ENCODE results near the gene ALMS1. TPM values are rescaled to one million over a fixed set of nuclear protein-coding genes. Genes with fewer than 3 reads are reported as not detected.
"Not testable (repeated sequence)": the region's sequence is repeated elsewhere in the genome, so short reads cannot be mapped to it uniquely, and the experiment has no call there.

Gene ALMS1
- total RNA-seq, 1 experiment from 2014 or later = 7.4 TPM

DNA sequence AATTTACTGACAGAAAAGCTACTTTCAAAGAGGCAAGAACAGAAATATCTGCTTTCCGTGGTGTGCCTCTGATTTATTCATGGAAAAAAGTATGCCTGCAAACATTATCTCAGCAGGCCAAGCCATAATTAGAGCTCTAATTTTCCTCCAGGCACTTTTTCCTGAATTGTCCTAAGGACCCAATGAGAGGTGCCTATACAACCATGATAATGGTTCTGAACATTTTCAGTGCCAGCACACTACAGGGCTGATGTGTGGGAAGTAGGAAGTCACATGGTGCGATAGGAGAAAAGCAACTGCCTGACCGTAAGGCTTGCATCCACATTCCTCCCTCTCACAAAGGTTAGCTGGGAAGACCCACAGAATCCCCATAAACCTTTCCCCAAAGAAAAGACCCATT, 46.4 kb upstream of the ALMS1 start:
- TF ChIP-seq, protein P1, sequence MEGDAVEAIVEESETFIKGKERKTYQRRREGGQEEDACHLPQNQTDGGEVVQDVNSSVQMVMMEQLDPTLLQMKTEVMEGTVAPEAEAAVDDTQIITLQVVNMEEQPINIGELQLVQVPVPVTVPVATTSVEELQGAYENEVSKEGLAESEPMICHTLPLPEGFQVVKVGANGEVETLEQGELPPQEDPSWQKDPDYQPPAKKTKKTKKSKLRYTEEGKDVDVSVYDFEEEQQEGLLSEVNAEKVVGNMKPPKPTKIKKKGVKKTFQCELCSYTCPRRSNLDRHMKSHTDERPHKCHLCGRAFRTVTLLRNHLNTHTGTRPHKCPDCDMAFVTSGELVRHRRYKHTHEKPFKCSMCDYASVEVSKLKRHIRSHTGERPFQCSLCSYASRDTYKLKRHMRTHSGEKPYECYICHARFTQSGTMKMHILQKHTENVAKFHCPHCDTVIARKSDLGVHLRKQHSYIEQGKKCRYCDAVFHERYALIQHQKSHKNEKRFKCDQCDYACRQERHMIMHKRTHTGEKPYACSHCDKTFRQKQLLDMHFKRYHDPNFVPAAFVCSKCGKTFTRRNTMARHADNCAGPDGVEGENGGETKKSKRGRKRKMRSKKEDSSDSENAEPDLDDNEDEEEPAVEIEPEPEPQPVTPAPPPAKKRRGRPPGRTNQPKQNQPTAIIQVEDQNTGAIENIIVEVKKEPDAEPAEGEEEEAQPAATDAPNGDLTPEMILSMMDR (IDR thresholded peaks at IDR 0.05; ENCODE audit: insufficient read depth in 1 of 2, low read depth in 1 of 2, low read length in 1 of 2, severe bottlenecking in 1 of 2, unreplicated experiment in 1 of 2) = no peak
- no TSS peak for BruUV-seq (replicated peaks)
- no peaks in the 10 kb centered on the region for H3K36me3 ChIP-seq (ENCODE audit: control insufficient read depth, insufficient read depth, low read length)
- POLR2A ChIA-PET = no interaction called here
- H3K4me1 Mint-ChIP-seq (ENCODE audit: low read depth, unreplicated experiment) = no peaks in the 10 kb centered on the region
- CTCF ChIA-PET = interaction anchor here (0.5 kb wide), 1 partner anchor 11 kb away, joined by 4 read pairs; no protein-coding TSS in a partner anchor
- no peak overlapping the region for H3K4me3 ChIP-seq (ENCODE audit: low read depth, low read length)
- no peak for DNase-seq
- no peak overlapping the region for H3K4me3 Mint-ChIP-seq (ENCODE audit: unreplicated experiment)
- H3K36me3 Mint-ChIP-seq (ENCODE audit: insufficient read depth, unreplicated experiment) = no peaks in the 10 kb centered on the region
- intact Hi-C loops (cut with micrococcal nuclease; ENCODE audit: unreplicated experiment) = no loop called here
- H3K9me3 Mint-ChIP-seq (ENCODE audit: unreplicated experiment) = no peaks in the 10 kb centered on the region
- 0 out of 2 replicates have a peak, but pooled peaks cover 2% of the 10 kb centered on the region for H3K9me3 ChIP-seq
- no peak overlapping the region for H3K27ac Mint-ChIP-seq (ENCODE audit: unreplicated experiment)
- H3K27me3 Mint-ChIP-seq (ENCODE audit: insufficient read depth, unreplicated experiment) = peaks cover 3% of the 10 kb centered on the region
- H3K4me1 ChIP-seq = no peaks in the 10 kb centered on the region
- no peaks in the 10 kb centered on the region for H3K27me3 ChIP-seq (replicated peaks; ENCODE audit: control insufficient read depth, insufficient read depth, low read length)

DNA sequence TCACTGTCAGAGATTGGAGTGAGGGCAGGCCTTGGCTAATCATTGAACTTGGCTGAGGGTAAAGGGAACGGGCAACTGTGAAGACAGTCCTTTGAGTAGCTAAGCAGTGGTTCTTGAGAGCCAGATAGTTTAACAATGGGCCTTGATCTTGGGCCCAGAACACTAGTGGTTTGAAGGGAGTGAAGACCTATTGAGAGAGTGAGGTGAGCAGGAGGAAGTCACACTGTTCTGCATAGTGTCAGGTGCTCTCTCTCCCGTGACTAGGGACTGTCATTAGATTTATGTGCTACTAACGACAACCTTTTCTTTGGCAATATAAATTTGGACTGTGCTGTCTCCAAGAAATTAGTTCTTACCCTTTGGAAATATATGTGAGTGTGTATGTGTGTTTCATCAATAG, 44.6 kb upstream of the ALMS1 start:
- Mint-ChIP-seq H3K36me3 (ENCODE audit: insufficient read depth, unreplicated experiment) (no peaks in the 10 kb centered on the region), H3K4me3 (ENCODE audit: unreplicated experiment) (no peak overlapping the region), H3K9me3 (ENCODE audit: unreplicated experiment) (no peaks in the 10 kb centered on the region), H3K4me1 (ENCODE audit: low read depth, unreplicated experiment) (no peaks in the 10 kb centered on the region), H3K27ac (ENCODE audit: unreplicated experiment) (no peak overlapping the region), H3K27me3 (ENCODE audit: insufficient read depth, unreplicated experiment) (peaks cover 15% of the 10 kb centered on the region)
- Histone ChIP-seq H3K4me3 (ENCODE audit: low read depth, low read length) (no peak overlapping the region), H3K27me3 (replicated peaks; ENCODE audit: control insufficient read depth, insufficient read depth, low read length) (no peaks in the 10 kb centered on the region), H3K9me3 (0 out of 2 replicates have a peak, but pooled peaks cover 2% of the 10 kb centered on the region), H3K4me1 (no peaks in the 10 kb centered on the region), H3K36me3 (ENCODE audit: control insufficient read depth, insufficient read depth, low read length) (no peaks in the 10 kb centered on the region)
- DNase-seq = no peak
- CTCF ChIA-PET = no interaction called here
- POLR2A ChIA-PET = no interaction called here
- intact Hi-C loops (cut with micrococcal nuclease; ENCODE audit: unreplicated experiment) = no loop called here
- no TSS peak for BruUV-seq (replicated peaks)
- TF ChIP-seq, protein P1 (IDR thresholded peaks at IDR 0.05; ENCODE audit: insufficient read depth in 1 of 2, low read depth in 1 of 2, low read length in 1 of 2, severe bottlenecking in 1 of 2, unreplicated experiment in 1 of 2) = no peak

DNA sequence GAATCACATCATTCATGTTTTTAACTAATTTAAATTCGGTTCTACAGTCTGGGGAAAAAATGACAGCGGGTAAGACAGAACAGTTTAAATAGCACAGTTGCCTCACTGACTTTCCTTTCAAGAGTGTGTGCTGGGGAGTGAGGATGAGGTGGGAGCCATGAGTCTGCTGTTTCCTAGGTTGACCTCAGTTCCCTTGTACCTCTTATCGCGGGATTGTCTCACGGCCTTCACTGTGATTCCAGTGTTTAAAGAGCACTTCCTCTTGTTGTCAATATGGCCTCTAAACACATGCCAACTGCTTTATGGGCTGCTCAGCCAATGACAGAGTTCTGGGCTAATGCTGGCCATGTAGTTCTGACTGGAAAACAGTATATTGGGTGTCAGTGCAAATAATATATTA, 41.6 kb upstream of the ALMS1 start:
- Histone ChIP-seq H3K4me1 (no peaks in the 10 kb centered on the region), H3K36me3 (ENCODE audit: control insufficient read depth, insufficient read depth, low read length) (no peaks in the 10 kb centered on the region), H3K4me3 (ENCODE audit: low read depth, low read length) (no peak overlapping the region), H3K27me3 (replicated peaks; ENCODE audit: control insufficient read depth, insufficient read depth, low read length) (no peaks in the 10 kb centered on the region), H3K9me3 (no peaks in the 10 kb centered on the region)
- Mint-ChIP-seq H3K9me3 (ENCODE audit: unreplicated experiment) (no peaks in the 10 kb centered on the region), H3K36me3 (ENCODE audit: insufficient read depth, unreplicated experiment) (no peaks in the 10 kb centered on the region), H3K27me3 (ENCODE audit: insufficient read depth, unreplicated experiment) (peaks cover 19% of the 10 kb centered on the region), H3K4me1 (ENCODE audit: low read depth, unreplicated experiment) (no peaks in the 10 kb centered on the region), H3K4me3 (ENCODE audit: unreplicated experiment) (no peak overlapping the region), H3K27ac (ENCODE audit: unreplicated experiment) (no peak overlapping the region)
- intact Hi-C loops (cut with micrococcal nuclease; ENCODE audit: unreplicated experiment) = no loop called here
- BruUV-seq (replicated peaks) = no TSS peak
- no peak for DNase-seq
- CTCF ChIA-PET = no interaction called here
- POLR2A ChIA-PET = no interaction called here
- TF ChIP-seq, protein P1 (IDR thresholded peaks at IDR 0.05; ENCODE audit: insufficient read depth in 1 of 2, low read depth in 1 of 2, low read length in 1 of 2, severe bottlenecking in 1 of 2, unreplicated experiment in 1 of 2) = no peak

DNA sequence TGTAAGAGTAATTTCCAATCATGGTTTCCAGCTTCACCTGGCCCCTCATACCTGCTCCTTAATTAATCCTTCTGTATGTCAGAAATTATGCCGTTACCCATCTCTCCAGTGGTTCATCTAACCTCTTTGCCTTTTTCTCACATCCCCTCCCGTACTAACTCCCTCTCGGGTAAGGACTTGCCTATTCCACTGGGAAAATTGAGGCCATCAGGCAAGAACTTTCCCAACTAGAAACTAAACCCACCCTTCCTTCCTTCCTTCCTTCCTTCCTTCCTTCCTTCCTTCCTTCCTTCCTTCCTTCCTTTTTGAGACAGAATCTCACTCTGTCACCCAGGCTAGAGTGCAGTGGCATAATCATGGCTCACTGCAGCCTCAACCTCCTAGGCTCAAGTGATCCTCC, 40.9 kb upstream of the ALMS1 start:
- H3K4me3 Mint-ChIP-seq (ENCODE audit: unreplicated experiment); CTCF ChIA-PET; intact Hi-C loops (cut with micrococcal nuclease; ENCODE audit: unreplicated experiment); H3K27ac Mint-ChIP-seq (ENCODE audit: unreplicated experiment); H3K36me3 Mint-ChIP-seq (ENCODE audit: insufficient read depth, unreplicated experiment); H3K9me3 Mint-ChIP-seq (ENCODE audit: unreplicated experiment); H3K4me3 ChIP-seq (ENCODE audit: low read depth, low read length); H3K9me3 ChIP-seq; H3K4me1 ChIP-seq; DNase-seq; H3K36me3 ChIP-seq (ENCODE audit: control insufficient read depth, insufficient read depth, low read length); H3K4me1 Mint-ChIP-seq (ENCODE audit: low read depth, unreplicated experiment); BruUV-seq (replicated peaks); POLR2A ChIA-PET; H3K27me3 ChIP-seq (replicated peaks; ENCODE audit: control insufficient read depth, insufficient read depth, low read length): not testable (repeated sequence)
- H3K27me3 Mint-ChIP-seq (ENCODE audit: insufficient read depth, unreplicated experiment) = peaks cover 19% of the 10 kb centered on the region

All from Caco-2 (cell line).